ENCODE measurements around the gene BHLHA15.

DNA sequence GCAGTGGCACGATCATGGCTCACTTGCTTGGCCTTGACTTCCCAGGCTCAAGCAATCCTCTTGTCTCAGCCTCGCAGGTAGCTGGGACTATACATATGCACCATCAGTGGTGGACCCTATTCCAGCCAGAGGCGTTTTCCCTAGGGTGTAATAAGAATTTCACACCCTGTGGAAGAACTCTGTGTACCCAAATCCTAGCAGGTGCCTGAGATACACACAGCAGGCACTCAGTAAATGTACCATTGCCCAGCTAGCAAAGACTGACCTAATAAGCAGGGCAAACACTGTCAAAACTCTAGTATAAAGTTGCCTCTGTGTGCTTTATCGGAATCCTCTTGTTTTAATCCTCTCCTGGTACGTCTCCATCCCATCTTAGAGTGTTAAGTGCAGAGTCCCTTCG, 33.7 kb upstream of the BHLHA15 start:
- TF ChIP-seq, protein P1, sequence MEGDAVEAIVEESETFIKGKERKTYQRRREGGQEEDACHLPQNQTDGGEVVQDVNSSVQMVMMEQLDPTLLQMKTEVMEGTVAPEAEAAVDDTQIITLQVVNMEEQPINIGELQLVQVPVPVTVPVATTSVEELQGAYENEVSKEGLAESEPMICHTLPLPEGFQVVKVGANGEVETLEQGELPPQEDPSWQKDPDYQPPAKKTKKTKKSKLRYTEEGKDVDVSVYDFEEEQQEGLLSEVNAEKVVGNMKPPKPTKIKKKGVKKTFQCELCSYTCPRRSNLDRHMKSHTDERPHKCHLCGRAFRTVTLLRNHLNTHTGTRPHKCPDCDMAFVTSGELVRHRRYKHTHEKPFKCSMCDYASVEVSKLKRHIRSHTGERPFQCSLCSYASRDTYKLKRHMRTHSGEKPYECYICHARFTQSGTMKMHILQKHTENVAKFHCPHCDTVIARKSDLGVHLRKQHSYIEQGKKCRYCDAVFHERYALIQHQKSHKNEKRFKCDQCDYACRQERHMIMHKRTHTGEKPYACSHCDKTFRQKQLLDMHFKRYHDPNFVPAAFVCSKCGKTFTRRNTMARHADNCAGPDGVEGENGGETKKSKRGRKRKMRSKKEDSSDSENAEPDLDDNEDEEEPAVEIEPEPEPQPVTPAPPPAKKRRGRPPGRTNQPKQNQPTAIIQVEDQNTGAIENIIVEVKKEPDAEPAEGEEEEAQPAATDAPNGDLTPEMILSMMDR (IDR thresholded peaks at IDR 0.05) = no peak
- no peak for TF ChIP-seq POLR2AphosphoS5 (IDR thresholded peaks at IDR 0.05)

All from breast epithelium (tissue), 3 donors.